GM12878 (cell line): ENCODE measurements around the gene PHPT1. TPM values are rescaled to one million over a fixed set of nuclear protein-coding genes. Genes with fewer than 3 reads are reported as not detected.

Experiments used
- BCLAF1 ChIP-seq: fragments of 450-650 bp; IDR thresholded peaks from 2 replicates; pipeline ENCODE4 v1.6.1; 2017; ENCODE audit warnings: antibody characterized with exemption, mild to moderate bottlenecking, moderate library complexity
- CREB1 ChIP-seq: IDR thresholded peaks from 2 replicates; pipeline ENCODE4 v1.6.1; 2012; ENCODE audit warnings: low read depth, mild to moderate bottlenecking, inconsistent platforms
- FOS ChIP-seq: IDR thresholded peaks from 3 replicates; pipeline ENCODE4 v1.6.1; 2011; ENCODE audit warnings: borderline replicate concordance; ENCODE audit not compliant: insufficient read length; ENCODE audit errors: extremely low read depth
- IKZF1 ChIP-seq: fragments of 450-650 bp; conservative IDR thresholded peaks from 2 replicates; pipeline ENCODE4 v1.6.1; 2017; ENCODE audit warnings: antibody characterized with exemption, mild to moderate bottlenecking
- IRF3 ChIP-seq: fragments of 450-650 bp; IDR thresholded peaks from 2 replicates; pipeline ENCODE4 v1.6.1; 2014; ENCODE audit warnings: mild to moderate bottlenecking
- NBN ChIP-seq: fragments of 450-650 bp; IDR thresholded peaks from 2 replicates; pipeline ENCODE4 v1.6.1; 2016
- PBX3 ChIP-seq: IDR thresholded peaks from 2 replicates; pipeline ENCODE4 v1.6.1; 2011; ENCODE audit warnings: mild to moderate bottlenecking, low read depth, low read length, moderate library complexity; ENCODE audit not compliant: insufficient replicate concordance
- POLR2A ChIP-seq: IDR thresholded peaks from 2 replicates; pipeline ENCODE4 v1.6.1; 2011; ENCODE audit warnings: low read depth, mild to moderate bottlenecking, low read length
- POLR2AphosphoS5 ChIP-seq: IDR thresholded peaks from 2 replicates; pipeline ENCODE4 v1.6.1; 2011; ENCODE audit warnings: mild to moderate bottlenecking, low read length, inconsistent platforms
- RELA ChIP-seq: fragments of 450-650 bp; IDR thresholded peaks from 2 replicates; pipeline ENCODE4 v1.8.0; 2014; ENCODE audit warnings: borderline replicate concordance; ENCODE audit not compliant: partially characterized antibody
- REST ChIP-seq: IDR thresholded peaks from 2 replicates; pipeline ENCODE4 v1.6.1; 2012; ENCODE audit warnings: mild to moderate bottlenecking, low read depth, low read length
- SP1 ChIP-seq: IDR thresholded peaks from one replicate; pipeline ENCODE4 v1.6.1; 2011; ENCODE audit warnings: low read depth, low read length
- TAF1 ChIP-seq: IDR thresholded peaks from 2 replicates; pipeline ENCODE4 v1.6.1; 2011; ENCODE audit warnings: mild to moderate bottlenecking, low read depth, low read length, borderline replicate concordance
- TARDBP ChIP-seq: IDR thresholded peaks from 2 replicates; pipeline ENCODE4 v1.6.1; 2016; ENCODE audit warnings: borderline replicate concordance
- TCF3 ChIP-seq: IDR thresholded peaks from 2 replicates; pipeline ENCODE4 v1.6.1; 2012; ENCODE audit warnings: low read depth, mild to moderate bottlenecking, low read length, borderline replicate concordance; ENCODE audit not compliant: insufficient read depth
- USF2 ChIP-seq: IDR thresholded peaks from 2 replicates; pipeline ENCODE4 v1.6.1; 2011; ENCODE audit warnings: low read depth, low read length, improper control_type of control experiment, borderline replicate concordance
- YBX1 ChIP-seq: fragments of 450-650 bp; IDR thresholded peaks from 2 replicates; pipeline ENCODE4 v1.6.1; 2016; ENCODE audit warnings: antibody characterized with exemption
- YY1 ChIP-seq: IDR thresholded peaks from 2 replicates; pipeline ENCODE4 v1.6.1; 2011; ENCODE audit warnings: low read depth, mild to moderate bottlenecking, low read length
- polyA plus RNA-seq, 11 experiments: library from polyadenylated mRNA; depleted of rRNA in 4 of 11; unstranded in 6 of 11; stranded (reverse) in 5 of 11; fragments of >200 nt; fragmentation: Nextera tagmentation in 4 of 11; fragmentation: Illumina TruSeq in 1 of 11; extraction: Ambion mirVana in 4 of 11; extraction: Trizol in 1 of 11; gene quantifications; 1 replicate in 1 of 11; 2 replicates in 10 of 11; pipeline versions ENCODE4 v1.2.1 to v1.2.3, GENCODE V29; 2011 to 2016; ENCODE audit warnings: inconsistent platforms in 2 of 11, missing spikeins in 2 of 11, low read depth in 1 of 11
- total RNA-seq, 4 experiments: library from RNA; depleted of rRNA in 3 of 4; stranded (reverse); fragments of >200 nt in 3 of 4; fragmentation: Illumina TruSeq in 1 of 4; extraction: Trizol in 1 of 4; gene quantifications; 2 replicates each; pipeline versions ENCODE4 v1.2.1 to v1.2.3, GENCODE V29; 2013 to 2021

Gene PHPT1
- total and polyA plus RNA-seq, 10 of the 15 experiments (the other 5 are each of a cell fraction or from before 2014, with no cell fraction given) = 56.2 to 323 (median 140) TPM

- TF ChIP-seq PBX3 (no peak), TCF3 (0 out of 2 replicates have a peak, but pooled peaks have one; percentile 38), CREB1 (no peak; the same call in 1 of the 2 replicates), POLR2AphosphoS5 (peak; percentile 61; the same call in 1 of the 2 replicates), POLR2A (peak; percentile 78), REST (0 out of 2 replicates have a peak, but pooled peaks have one; percentile 29), SP1 (peak; percentile 33), YBX1 (no peak), RELA (no peak), YY1 (peak; percentile 96), IKZF1 (peak; percentile 91), FOS (no peak), USF2 (no peak), TAF1 (peak; percentile 97), NBN (peak; percentile 48; the same call in 1 of the 2 replicates), TARDBP (no peak), IRF3 (peak; percentile 48; the same call in 1 of the 2 replicates), BCLAF1 (no peak)
These were observed 41.7 kb upstream of the PHPT1 start, which contains the start of gene RABL6 (continued) for GRCh38 chr9:136807281-136808074.
